ENCODE data around the gene FMNL3. TPM values are rescaled to one million over a fixed set of nuclear protein-coding genes. Genes with fewer than 3 reads are reported as not detected.

FMNL3 gene
- total RNA-seq, 1 donor from 2014 or later = 27.8 TPM

GRCh38 chr12:49678711-49679110 lies 28.5 kb downstream of the FMNL3 start:
- no peak for DNase-seq (ENCODE audit: low spot score)

- DNase-seq (ENCODE audit: low spot score) = no peak
These were observed 32.1 kb downstream of the FMNL3 start for GRCh38 chr12:49675137-49675536.

- DNase-seq (ENCODE audit: low spot score) = no peak
These were observed 32.8 kb downstream of the FMNL3 start for GRCh38 chr12:49674318-49674981.

- DNase-seq (ENCODE audit: low spot score) = peak; percentile 92
These were observed 33.5 kb downstream of the FMNL3 start for GRCh38 chr12:49673446-49674317.

GRCh38 chr12:49672301-49673217 lies 34.6 kb downstream of the FMNL3 start:
- DNase-seq (ENCODE audit: low spot score) = no peak

GRCh38 chr12:49671031-49671765 lies 36.0 kb downstream of the FMNL3 start:
- DNase-seq (ENCODE audit: low spot score) = no peak

GRCh38 chr12:49669796-49670195 lies 37.4 kb downstream of the FMNL3 start:
- DNase-seq (ENCODE audit: low spot score) = no peak

GRCh38 chr12:49667325-49668090 lies 39.7 kb downstream of the FMNL3 start:
- no peak for DNase-seq (ENCODE audit: low spot score)

GRCh38 chr12:49666176-49666575 lies 41.0 kb downstream of the FMNL3 start:
- no peak for DNase-seq (ENCODE audit: low spot score)

GRCh38 chr12:49665384-49665783 lies 41.8 kb downstream of the FMNL3 start:
- DNase-seq (ENCODE audit: low spot score) = no peak

GRCh38 chr12:49664591-49665239 lies 42.5 kb downstream of the FMNL3 start:
- no peak for DNase-seq (ENCODE audit: low spot score)

- DNase-seq (ENCODE audit: low spot score) = no peak
These were observed 43.0 kb downstream of the FMNL3 start for GRCh38 chr12:49664167-49664566.

GRCh38 chr12:49662998-49663843 lies 44.0 kb downstream of the FMNL3 start:
- DNase-seq (ENCODE audit: low spot score) = peak; percentile 71

GRCh38 chr12:49661746-49662145 lies 45.5 kb downstream of the FMNL3 start:
- no peak for DNase-seq (ENCODE audit: low spot score)

- no peak for DNase-seq (ENCODE audit: low spot score)
These were observed 46.0 kb downstream of the FMNL3 start for GRCh38 chr12:49661191-49661590.

- DNase-seq (ENCODE audit: low spot score) = no peak
These were observed 47.5 kb downstream of the FMNL3 start for GRCh38 chr12:49659753-49660152.

GRCh38 chr12:49658276-49658675 lies 48.9 kb downstream of the FMNL3 start:
- no peak for DNase-seq (ENCODE audit: low spot score)

- DNase-seq (ENCODE audit: low spot score) = no peak
These were observed 51.5 kb downstream of the FMNL3 start for GRCh38 chr12:49655595-49656236.

- DNase-seq (ENCODE audit: low spot score) = no peak
These were observed 52.5 kb downstream of the FMNL3 start for GRCh38 chr12:49654715-49655114.
